Mucosa of stomach (tissue), 1 donor: ENCODE data around the gene SQSTM1.
A peak's percentile ranks its signal among the peaks of the same experiment; 100 is the strongest.

Experiments used
- H3K27me3 ChIP-seq: one replicate; pipeline ENCODE4 v1.7.0; 2013; ENCODE audit warnings: mild to moderate bottlenecking, low read length; ENCODE audit not compliant: control insufficient read depth, insufficient read depth
- H3K36me3 ChIP-seq: one replicate; pipeline ENCODE4 v1.7.0; 2013; ENCODE audit warnings: low read length; ENCODE audit not compliant: control insufficient read depth, insufficient read depth
- H3K4me1 ChIP-seq: one replicate; pipeline ENCODE4 v1.7.0; 2013; ENCODE audit warnings: mild to moderate bottlenecking, low read length; ENCODE audit not compliant: control insufficient read depth, insufficient read depth
- H3K4me3 ChIP-seq: one replicate; pipeline ENCODE4 v1.7.0; 2013; ENCODE audit warnings: low read length
- H3K9ac ChIP-seq: one replicate; pipeline ENCODE4 v1.7.0; 2013; ENCODE audit warnings: mild to moderate bottlenecking, low read length, moderate library complexity
- H3K9me3 ChIP-seq: one replicate; pipeline ENCODE4 v1.7.0; 2013; ENCODE audit warnings: mild to moderate bottlenecking, low read length, moderate library complexity; ENCODE audit not compliant: control insufficient read depth
- donor health status: Pancreatic carcinoma.

Gene SQSTM1

GRCh38 chr5:179820483-179821297 lies at the start of gene SQSTM1:
TSS of gene SQSTM1 (plus strand) at chr5:179820905. CDS start at chr5:179820937, 32 bp downstream.
- Histone ChIP-seq H3K27me3 (no peaks in the 10 kb centered on the region), H3K9ac (peak within 1 kb of the TSS; percentile 97), H3K4me3 (peak within 1 kb of the TSS; percentile 57), H3K4me1 (peaks cover 65% of the 10 kb centered on the region), H3K36me3 (peaks cover 8% of the 10 kb centered on the region), H3K9me3 (no peaks in the 10 kb centered on the region)

- Histone ChIP-seq H3K27me3 (no peaks in the 10 kb centered on the region), H3K36me3 (peaks cover 31% of the 10 kb centered on the region), H3K4me3 (no peak overlapping the region), H3K9ac (no peak overlapping the region), H3K4me1 (no peaks in the 10 kb centered on the region), H3K9me3 (no peaks in the 10 kb centered on the region)
These were observed 49.3 kb upstream of the SQSTM1 start for GRCh38 chr5:179771311-179771895.

- Histone ChIP-seq H3K9ac (no peak overlapping the region), H3K4me1 (no peaks in the 10 kb centered on the region), H3K4me3 (no peak overlapping the region), H3K36me3 (peaks cover 28% of the 10 kb centered on the region), H3K9me3 (no peaks in the 10 kb centered on the region), H3K27me3 (no peaks in the 10 kb centered on the region)
These were observed 48.4 kb upstream of the SQSTM1 start for GRCh38 chr5:179772351-179772750.

GRCh38 chr5:179773686-179774040 lies 47.0 kb upstream of the SQSTM1 start:
- peaks cover 31% of the 10 kb centered on the region for H3K36me3 ChIP-seq
- no peaks in the 10 kb centered on the region for H3K9me3 ChIP-seq
- no peaks in the 10 kb centered on the region for H3K4me1 ChIP-seq
- no peaks in the 10 kb centered on the region for H3K27me3 ChIP-seq
- no peak overlapping the region for H3K9ac ChIP-seq
- no peak overlapping the region for H3K4me3 ChIP-seq

- Histone ChIP-seq H3K4me1 (no peaks in the 10 kb centered on the region), H3K9me3 (no peaks in the 10 kb centered on the region), H3K9ac (no peak overlapping the region), H3K27me3 (no peaks in the 10 kb centered on the region), H3K4me3 (no peak overlapping the region), H3K36me3 (peaks cover 33% of the 10 kb centered on the region)
These were observed 46.3 kb upstream of the SQSTM1 start for GRCh38 chr5:179774442-179774841.

GRCh38 chr5:179776411-179776938 lies 44.2 kb upstream of the SQSTM1 start:
- H3K4me1 ChIP-seq, result no peaks in the 10 kb centered on the region
- H3K36me3 ChIP-seq, result peaks cover 32% of the 10 kb centered on the region
- no peaks in the 10 kb centered on the region for H3K9me3 ChIP-seq
- H3K9ac ChIP-seq, result no peak overlapping the region
- H3K4me3 ChIP-seq, result no peak overlapping the region
- H3K27me3 ChIP-seq, result no peaks in the 10 kb centered on the region

- peaks cover 25% of the 10 kb centered on the region for H3K36me3 ChIP-seq
- no peak overlapping the region for H3K9ac ChIP-seq
- H3K27me3 ChIP-seq, result no peaks in the 10 kb centered on the region
- H3K9me3 ChIP-seq, result no peaks in the 10 kb centered on the region
- no peaks in the 10 kb centered on the region for H3K4me1 ChIP-seq
- no peak overlapping the region for H3K4me3 ChIP-seq
These were observed 43.2 kb upstream of the SQSTM1 start for GRCh38 chr5:179777456-179777855.

GRCh38 chr5:179777909-179778308 lies 42.8 kb upstream of the SQSTM1 start:
- H3K4me3 ChIP-seq, result no peak overlapping the region
- no peak overlapping the region for H3K9ac ChIP-seq
- no peaks in the 10 kb centered on the region for H3K27me3 ChIP-seq
- no peaks in the 10 kb centered on the region for H3K4me1 ChIP-seq
- peaks cover 22% of the 10 kb centered on the region for H3K36me3 ChIP-seq
- H3K9me3 ChIP-seq, result no peaks in the 10 kb centered on the region

- Histone ChIP-seq H3K36me3 (peaks cover 18% of the 10 kb centered on the region), H3K9me3 (no peaks in the 10 kb centered on the region), H3K4me3 (no peak overlapping the region), H3K4me1 (no peaks in the 10 kb centered on the region), H3K9ac (no peak overlapping the region), H3K27me3 (no peaks in the 10 kb centered on the region)
These were observed 42.1 kb upstream of the SQSTM1 start for GRCh38 chr5:179778591-179778990.

GRCh38 chr5:179779826-179780225 lies 40.9 kb upstream of the SQSTM1 start:
- Histone ChIP-seq H3K4me3 (no peak overlapping the region), H3K27me3 (no peaks in the 10 kb centered on the region), H3K36me3 (peaks cover 12% of the 10 kb centered on the region), H3K9ac (no peak overlapping the region), H3K4me1 (no peaks in the 10 kb centered on the region), H3K9me3 (no peaks in the 10 kb centered on the region)

- H3K27me3 ChIP-seq, result no peaks in the 10 kb centered on the region
- H3K4me3 ChIP-seq, result no peak overlapping the region
- no peaks in the 10 kb centered on the region for H3K4me1 ChIP-seq
- H3K9me3 ChIP-seq, result no peaks in the 10 kb centered on the region
- no peak overlapping the region for H3K9ac ChIP-seq
- H3K36me3 ChIP-seq, result peaks cover 12% of the 10 kb centered on the region
These were observed 40.3 kb upstream of the SQSTM1 start for GRCh38 chr5:179780362-179780761.

- no peaks in the 10 kb centered on the region for H3K4me1 ChIP-seq
- H3K9ac ChIP-seq, result no peak overlapping the region
- H3K9me3 ChIP-seq, result no peaks in the 10 kb centered on the region
These were observed 38.9 kb upstream of the SQSTM1 start for GRCh38 chr5:179781846-179782245.

More at GRCh38 chr5:179781846-179782245, 38.9 kb upstream of the SQSTM1 start:
- H3K4me3 ChIP-seq, result no peak overlapping the region
- no peaks in the 10 kb centered on the region for H3K27me3 ChIP-seq
- peaks cover 6% of the 10 kb centered on the region for H3K36me3 ChIP-seq
